WTC11 (cell line): ENCODE data around the gene CD164L2. TPM values are rescaled to one million over a fixed set of nuclear protein-coding genes. Genes with fewer than 3 reads are reported as not detected.
A peak's percentile ranks its signal among the peaks of the same experiment; 100 is the strongest.

Source experiments
- ATAC-seq: fragments of 200-7000 bp; cut with Tn5 transposase; 2 replicates; pipeline ENCODE4 v1.10.0; 2021; ENCODE audit warnings: mild to moderate bottlenecking, moderate library complexity
- CTCF ChIA-PET: fragments of 300-600 bp; sonication (Branson Sonifier 250); formaldehyde crosslinking; loops from one replicate; lab custom pipeline; 2021; ENCODE audit warnings: antibody characterized with exemption; lab: Charles Lee
- POLR2A ChIA-PET: fragments of 350-600 bp; sonication (Branson Sonifier 250); formaldehyde crosslinking; loops from one replicate; lab custom pipeline; 2021; ENCODE audit warnings: antibody characterized with exemption; lab: Charles Lee
- DNase-seq: peaks from one replicate; pipeline ENCODE4 v3.0.0; 2021; ENCODE audit warnings: low spot score
- H3K27ac Mint-ChIP-seq: 2 replicates; pipeline ENCODE4 v1.8.0; 2021; ENCODE audit warnings: mixed read lengths
- H3K27me3 Mint-ChIP-seq: 2 replicates; pipeline ENCODE4 v1.8.0; 2021; ENCODE audit warnings: low read depth, mild to moderate bottlenecking, moderate library complexity, mixed read lengths
- H3K36me3 Mint-ChIP-seq: 2 replicates; pipeline ENCODE4 v1.8.0; 2021; ENCODE audit warnings: mixed read lengths
- H3K4me1 Mint-ChIP-seq: 2 replicates; pipeline ENCODE4 v1.8.0; 2022; ENCODE audit warnings: mixed read lengths
- H3K4me3 Mint-ChIP-seq: 2 replicates; pipeline ENCODE4 v1.8.0; 2021; ENCODE audit warnings: mild to moderate bottlenecking, moderate library complexity, mixed read lengths
- H3K9me3 Mint-ChIP-seq: 2 replicates; pipeline ENCODE4 v1.8.0; 2021; ENCODE audit warnings: mixed read lengths
- ARID4B ChIP-seq: sonication (generic); formaldehyde crosslinking; IDR thresholded peaks from 2 replicates; pipeline ENCODE4 v1.8.0; 2023; ENCODE audit warnings: missing genetic modification reagents, mild to moderate bottlenecking, borderline replicate concordance
- ESRRA ChIP-seq: sonication (generic); formaldehyde crosslinking; IDR thresholded peaks from 2 replicates; pipeline ENCODE4 v1.8.1; 2022; ENCODE audit warnings: mild to moderate bottlenecking, missing genetic modification reagents, borderline replicate concordance
- FOXJ3 ChIP-seq: sonication (generic); formaldehyde crosslinking; IDR thresholded peaks from 2 replicates; pipeline ENCODE4 v1.9.0; 2021; ENCODE audit warnings: missing genetic modification reagents, mild to moderate bottlenecking, borderline replicate concordance
- HMGXB4 ChIP-seq: sonication (generic); formaldehyde crosslinking; IDR thresholded peaks from 2 replicates; pipeline ENCODE4 v1.8.1; 2023; ENCODE audit warnings: mild to moderate bottlenecking, moderate library complexity, missing genetic modification reagents
- JAZF1 ChIP-seq: fragments of 250-450 bp; sonication (Bioruptor Pico); IDR thresholded peaks from 2 replicates; pipeline ENCODE4 v1.9.0; 2021; ENCODE audit warnings: moderate library complexity, mild to moderate bottlenecking, inconsistent platforms
- MXD4 ChIP-seq: fragments of 250-450 bp; sonication (Bioruptor Pico); IDR thresholded peaks from 2 replicates; pipeline ENCODE4 v1.8.0; 2021; ENCODE audit warnings: mild to moderate bottlenecking, moderate library complexity, borderline replicate concordance
- NFYB ChIP-seq: sonication (generic); formaldehyde crosslinking; conservative IDR thresholded peaks from 2 replicates; pipeline ENCODE4 v1.8.0; 2022; ENCODE audit warnings: low read depth, missing genetic modification reagents
- NR1H2 ChIP-seq: sonication (generic); formaldehyde crosslinking; IDR thresholded peaks from 2 replicates; pipeline ENCODE4 v1.9.0; 2021; ENCODE audit warnings: mild to moderate bottlenecking, moderate library complexity, missing genetic modification reagents
- NR3C1 ChIP-seq: sonication (generic); formaldehyde crosslinking; conservative IDR thresholded peaks from 2 replicates; pipeline ENCODE4 v1.8.1; 2023; ENCODE audit warnings: low read depth, mild to moderate bottlenecking, missing genetic modification reagents
- PREB ChIP-seq: sonication (generic); formaldehyde crosslinking; IDR thresholded peaks from 2 replicates; pipeline ENCODE4 v1.8.1; 2022; ENCODE audit warnings: mild to moderate bottlenecking, missing genetic modification reagents, moderate library complexity, borderline replicate concordance
- SMAD3 ChIP-seq: sonication (generic); formaldehyde crosslinking; IDR thresholded peaks from 2 replicates; pipeline ENCODE4 v1.8.0; 2022; ENCODE audit warnings: missing genetic modification reagents, mild to moderate bottlenecking, borderline replicate concordance
- TEAD4 ChIP-seq: sonication (generic); formaldehyde crosslinking; IDR thresholded peaks from 2 replicates; pipeline ENCODE4 v1.8.0; 2022; ENCODE audit warnings: mild to moderate bottlenecking, missing genetic modification reagents
- ZNF219 ChIP-seq: sonication (generic); formaldehyde crosslinking; IDR thresholded peaks from 2 replicates; pipeline ENCODE4 v1.8.0; 2023; ENCODE audit warnings: missing genetic modification reagents, mild to moderate bottlenecking, borderline replicate concordance
- ZNF423 ChIP-seq: fragments of 250-450 bp; sonication (Bioruptor Pico); IDR thresholded peaks from 2 replicates; pipeline ENCODE4 v2.1.2; 2022; ENCODE audit warnings: mild to moderate bottlenecking, moderate library complexity
- total RNA-seq: library from RNA; stranded (reverse); gene quantifications from 3 replicates; pipeline ENCODE4 v1.2.3, GENCODE V29; 2021
- TF ChIP-seq, protein P1 (sequence below): sonication (generic); formaldehyde crosslinking; IDR thresholded peaks from 2 replicates; pipeline ENCODE4 v1.8.0; 2022; ENCODE audit warnings: missing genetic modification reagents
- TF ChIP-seq, protein P2 (sequence below): fragments of 250-450 bp; sonication (Bioruptor Pico); IDR thresholded peaks from 2 replicates; pipeline ENCODE4 v1.9.0; 2021; ENCODE audit warnings: mild to moderate bottlenecking

The CD164L2 gene
- total RNA-seq, 1 experiment from 2014 or later: 5.5 TPM

DNA sequence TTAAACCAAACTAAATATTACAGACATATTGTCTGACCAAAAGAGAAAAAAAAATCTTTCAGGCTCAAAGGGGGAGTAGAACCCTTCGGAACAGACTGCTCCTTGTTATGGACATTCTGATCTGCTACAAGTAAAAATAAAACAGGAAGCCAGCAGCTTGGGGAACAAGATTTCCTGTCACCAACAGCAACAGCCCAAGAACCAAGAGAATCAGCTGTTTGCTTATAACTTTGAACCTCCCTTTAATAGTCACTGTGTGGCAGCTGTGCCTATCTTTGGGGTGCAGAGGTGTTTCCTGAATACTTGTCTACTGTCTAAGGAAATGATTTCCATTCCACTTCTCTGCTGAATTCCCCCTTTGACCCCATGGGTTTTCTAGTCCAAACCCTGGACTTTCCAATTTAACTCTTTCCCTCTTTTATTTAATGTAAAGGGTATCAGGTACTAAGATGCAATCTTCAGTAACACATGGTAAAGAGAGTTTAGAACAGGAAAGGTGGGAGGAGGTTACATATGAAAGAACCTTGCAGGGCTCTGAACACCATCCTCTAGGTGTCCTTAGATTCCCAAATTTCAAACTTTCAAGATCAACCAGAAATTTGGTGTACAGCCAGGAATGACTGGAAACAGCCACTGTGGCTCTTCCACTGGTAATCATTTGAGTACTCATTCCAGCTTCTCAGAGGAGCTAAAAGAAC lies 47.9 kb upstream of the CD164L2 start:
- Mint-ChIP-seq H3K27ac (peak overlapping the region; percentile 91), H3K4me1 (peaks cover 75% of the 10 kb centered on the region), H3K36me3 (peaks cover 15% of the 10 kb centered on the region)
- TF ChIP-seq FOXJ3: no peak
- TF ChIP-seq, protein P1, sequence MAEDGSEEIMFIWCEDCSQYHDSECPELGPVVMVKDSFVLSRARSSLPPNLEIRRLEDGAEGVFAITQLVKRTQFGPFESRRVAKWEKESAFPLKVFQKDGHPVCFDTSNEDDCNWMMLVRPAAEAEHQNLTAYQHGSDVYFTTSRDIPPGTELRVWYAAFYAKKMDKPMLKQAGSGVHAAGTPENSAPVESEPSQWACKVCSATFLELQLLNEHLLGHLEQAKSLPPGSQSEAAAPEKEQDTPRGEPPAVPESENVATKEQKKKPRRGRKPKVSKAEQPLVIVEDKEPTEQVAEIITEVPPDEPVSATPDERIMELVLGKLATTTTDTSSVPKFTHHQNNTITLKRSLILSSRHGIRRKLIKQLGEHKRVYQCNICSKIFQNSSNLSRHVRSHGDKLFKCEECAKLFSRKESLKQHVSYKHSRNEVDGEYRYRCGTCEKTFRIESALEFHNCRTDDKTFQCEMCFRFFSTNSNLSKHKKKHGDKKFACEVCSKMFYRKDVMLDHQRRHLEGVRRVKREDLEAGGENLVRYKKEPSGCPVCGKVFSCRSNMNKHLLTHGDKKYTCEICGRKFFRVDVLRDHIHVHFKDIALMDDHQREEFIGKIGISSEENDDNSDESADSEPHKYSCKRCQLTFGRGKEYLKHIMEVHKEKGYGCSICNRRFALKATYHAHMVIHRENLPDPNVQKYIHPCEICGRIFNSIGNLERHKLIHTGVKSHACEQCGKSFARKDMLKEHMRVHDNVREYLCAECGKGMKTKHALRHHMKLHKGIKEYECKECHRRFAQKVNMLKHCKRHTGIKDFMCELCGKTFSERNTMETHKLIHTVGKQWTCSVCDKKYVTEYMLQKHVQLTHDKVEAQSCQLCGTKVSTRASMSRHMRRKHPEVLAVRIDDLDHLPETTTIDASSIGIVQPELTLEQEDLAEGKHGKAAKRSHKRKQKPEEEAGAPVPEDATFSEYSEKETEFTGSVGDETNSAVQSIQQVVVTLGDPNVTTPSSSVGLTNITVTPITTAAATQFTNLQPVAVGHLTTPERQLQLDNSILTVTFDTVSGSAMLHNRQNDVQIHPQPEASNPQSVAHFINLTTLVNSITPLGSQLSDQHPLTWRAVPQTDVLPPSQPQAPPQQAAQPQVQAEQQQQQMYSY (CRISPR knock-in tag): no peak
- no peak for TF ChIP-seq ARID4B
- TF ChIP-seq HMGXB4 (CRISPR knock-in tag): no peak
- TF ChIP-seq, all 79 proteins: peak for 0
- ChIA-PET CTCF (interaction anchor here (0.6 to 4.6 kb wide), 9 partner anchors 12 to 464 kb away, joined by 3 to 30 read pairs (median 11); no protein-coding TSS in a partner anchor), POLR2A (interaction anchor here (0.5 to 2.1 kb wide), 3 partner anchors 57 to 1840 kb away, joined by 3 to 8 read pairs (median 4); partner anchors contain the start of gene WASF2)
- H3K27me3 Mint-ChIP-seq: no peaks in the 10 kb centered on the region
- H3K9me3 Mint-ChIP-seq: no peaks in the 10 kb centered on the region
- ATAC-seq: no peak
- no peak overlapping the region for H3K4me3 Mint-ChIP-seq
- no peak for DNase-seq

- ChIA-PET POLR2A (interaction anchor here (0.8 to 2.1 kb wide), 5 partner anchors 9 to 59 kb away, joined by 3 to 8 read pairs (median 4); no protein-coding TSS in a partner anchor), CTCF (interaction anchor here (0.7 to 4.6 kb wide), 11 partner anchors 8 to 178 kb away, joined by 3 to 30 read pairs (median 8); no protein-coding TSS in a partner anchor)
- peak overlapping the region; percentile 98 for H3K27ac Mint-ChIP-seq
- TF ChIP-seq ZNF219 (no peak), ESRRA (CRISPR knock-in tag) (no peak), SMAD3 (CRISPR knock-in tag) (no peak), ZNF423 (no peak), NR1H2 (CRISPR knock-in tag) (no peak), NR3C1 (CRISPR knock-in tag) (no peak), NFYB (no peak), PREB (CRISPR knock-in tag) (no peak), JAZF1 (CRISPR knock-in tag) (no peak), MXD4 (no peak), TEAD4 (CRISPR knock-in tag) (no peak)
- TF ChIP-seq, protein P2, sequence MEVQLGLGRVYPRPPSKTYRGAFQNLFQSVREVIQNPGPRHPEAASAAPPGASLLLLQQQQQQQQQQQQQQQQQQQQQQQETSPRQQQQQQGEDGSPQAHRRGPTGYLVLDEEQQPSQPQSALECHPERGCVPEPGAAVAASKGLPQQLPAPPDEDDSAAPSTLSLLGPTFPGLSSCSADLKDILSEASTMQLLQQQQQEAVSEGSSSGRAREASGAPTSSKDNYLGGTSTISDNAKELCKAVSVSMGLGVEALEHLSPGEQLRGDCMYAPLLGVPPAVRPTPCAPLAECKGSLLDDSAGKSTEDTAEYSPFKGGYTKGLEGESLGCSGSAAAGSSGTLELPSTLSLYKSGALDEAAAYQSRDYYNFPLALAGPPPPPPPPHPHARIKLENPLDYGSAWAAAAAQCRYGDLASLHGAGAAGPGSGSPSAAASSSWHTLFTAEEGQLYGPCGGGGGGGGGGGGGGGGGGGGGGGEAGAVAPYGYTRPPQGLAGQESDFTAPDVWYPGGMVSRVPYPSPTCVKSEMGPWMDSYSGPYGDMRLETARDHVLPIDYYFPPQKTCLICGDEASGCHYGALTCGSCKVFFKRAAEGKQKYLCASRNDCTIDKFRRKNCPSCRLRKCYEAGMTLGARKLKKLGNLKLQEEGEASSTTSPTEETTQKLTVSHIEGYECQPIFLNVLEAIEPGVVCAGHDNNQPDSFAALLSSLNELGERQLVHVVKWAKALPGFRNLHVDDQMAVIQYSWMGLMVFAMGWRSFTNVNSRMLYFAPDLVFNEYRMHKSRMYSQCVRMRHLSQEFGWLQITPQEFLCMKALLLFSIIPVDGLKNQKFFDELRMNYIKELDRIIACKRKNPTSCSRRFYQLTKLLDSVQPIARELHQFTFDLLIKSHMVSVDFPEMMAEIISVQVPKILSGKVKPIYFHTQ (CRISPR knock-in tag): no peak
- H3K4me3 Mint-ChIP-seq: peak overlapping the region; percentile 7
- H3K27me3 Mint-ChIP-seq: no peaks in the 10 kb centered on the region
- no peak for DNase-seq
- peaks cover 78% of the 10 kb centered on the region for H3K4me1 Mint-ChIP-seq
- peaks cover 21% of the 10 kb centered on the region for H3K36me3 Mint-ChIP-seq
- no peaks in the 10 kb centered on the region for H3K9me3 Mint-ChIP-seq
- no peak for ATAC-seq
These were observed 45.9 kb upstream of the CD164L2 start for GRCh38 chr1:27429029-27429425.
